H1 (cell line): ENCODE measurements around the gene PCDHGA1. TPM values are rescaled to one million over a fixed set of nuclear protein-coding genes. Genes with fewer than 3 reads are reported as not detected.

ENCODE experiments used
- ASH2L ChIP-seq: fragments of 200-600, 300-600 bp; sonication (generic); IDR thresholded peaks from one replicate; pipeline ENCODE4 v1.7.1; 2017; ENCODE audit warnings: low read length
- BCL11A ChIP-seq, 2 experiments: IDR thresholded peaks; one replicate each; pipeline ENCODE4 v1.6.1; 2011; ENCODE audit warnings: low read depth in 2 of 2, low read length in 2 of 2, mild to moderate bottlenecking in 2 of 2
- CTCF ChIP-seq, 3 experiments: IDR thresholded peaks; 1 replicate in 2 of 3; 2 replicates in 1 of 3; pipeline versions ENCODE4 v1.5.1 to v1.6.1; 2011; ENCODE audit warnings: low read length in 3 of 3, mild to moderate bottlenecking in 3 of 3, inconsistent platforms in 2 of 3, low read depth in 1 of 3, moderate library complexity in 1 of 3; ENCODE audit not compliant: insufficient read depth in 1 of 3; ENCODE audit errors: control extremely low read depth in 1 of 3
- POLR2AphosphoS5 ChIP-seq: IDR thresholded peaks from 2 replicates; pipeline ENCODE4 v1.6.1; 2011; ENCODE audit warnings: low read depth, low read length
- POU5F1 ChIP-seq: IDR thresholded peaks from 2 replicates; pipeline ENCODE4 v1.6.1; 2011; ENCODE audit warnings: low read depth, mild to moderate bottlenecking, low read length, moderate library complexity
- RAD21 ChIP-seq, 2 experiments: IDR thresholded peaks in 1 of 2; conservative IDR thresholded peaks in 1 of 2; 2 replicates each; pipeline ENCODE4 v1.6.1; 2011; ENCODE audit warnings: low read depth in 2 of 2, low read length in 2 of 2, improper control_type of control experiment in 1 of 2, inconsistent platforms in 1 of 2, mild to moderate bottlenecking in 1 of 2, moderate library complexity in 1 of 2
- SP2 ChIP-seq: IDR thresholded peaks from 2 replicates; pipeline ENCODE4 v1.6.1; 2012; ENCODE audit warnings: mild to moderate bottlenecking, low read length, inconsistent platforms
- TBP ChIP-seq: IDR thresholded peaks from 2 replicates; pipeline ENCODE4 v1.6.1; 2011; ENCODE audit warnings: low read depth, low read length, improper control_type of control experiment
- polyA plus RNA-seq, 7 experiments: library from polyadenylated mRNA; depleted of rRNA in 3 of 7; stranded (reverse) in 5 of 7; unstranded in 2 of 7; fragments of >200 nt in 5 of 7; fragments of 200-250 nt in 2 of 7; gene quantifications; 1 replicate in 5 of 7; 2 replicates in 1 of 7; 4 replicates in 1 of 7; pipeline versions ENCODE4 v1.2.1 to v1.2.3, GENCODE V29; 2011 to 2013; ENCODE audit warnings: missing spikeins in 2 of 7, mixed read lengths in 2 of 7
- total RNA-seq: library from RNA; stranded (reverse); fragmentation: NEBNext Ultra II Directional; extraction: Animal tissue kit (Norgen Biotek cat#: 25700); gene quantifications from 2 replicates; pipeline ENCODE4 v1.2.1, GENCODE V29; 2021

The PCDHGA1 gene
- total and polyA plus RNA-seq, 2 of the 8 experiments (the other 6 are each of a cell fraction or from before 2014, with no cell fraction given), result 0.57 to 0.89 TPM

- TF ChIP-seq CTCF (IDR thresholded peaks at IDR 0.05; ENCODE audit: control extremely low read depth in 1 of 3, insufficient read depth in 1 of 3, low read depth in 1 of 3, low read length in 3 of 3) (no peak), POLR2AphosphoS5 (no peak), POU5F1 (no peak), RAD21 (IDR thresholded peaks at IDR 0.05 in 1 of 2, conservative IDR thresholded peaks at IDR 0.05 in 1 of 2; ENCODE audit: low read depth in 2 of 2, low read length in 2 of 2) (no peak), ASH2L (no peak), BCL11A (IDR thresholded peaks at IDR 0.05; ENCODE audit: low read depth in 2 of 2, low read length in 2 of 2) (no peak), TBP (no peak), SP2 (no peak)
Measured at GRCh38 chr5:141477815-141478214, 147.5 kb downstream of the PCDHGA1 start (continued).
